Prostate gland (tissue), 2 donors: ENCODE data around the gene IL19. TPM values are rescaled to one million over a fixed set of nuclear protein-coding genes. Genes with fewer than 3 reads are reported as not detected.
"Not testable (repeated sequence)": the region's sequence is repeated elsewhere in the genome, so short reads cannot be mapped to it uniquely, and the experiment has no call there.

Experiments used
- DNase-seq: peaks from one replicate; pipeline ENCODE4 v3.0.0-alpha.2; 2019; ENCODE audit warnings: low spot score
- H3K27ac ChIP-seq, 2 donors: fragments of 200-600 bp; sonication (generic); 2 replicates each; pipeline ENCODE4 v1.5.1; 2017 to 2019
- H3K27me3 ChIP-seq: fragments of 200-600 bp; sonication (generic); replicated peaks from 2 replicates; pipeline ENCODE4 v1.5.1; 2019; ENCODE audit not compliant: insufficient read depth
- H3K36me3 ChIP-seq, 2 donors: fragments of 200-600 bp; sonication (generic); 1 replicate in 1 of 2; 2 replicates in 1 of 2; pipeline versions ENCODE4 v1.5.1 to v1.8.1; 2017 to 2019
- H3K4me1 ChIP-seq: fragments of 200-600 bp; sonication (generic); replicated peaks from 2 replicates; pipeline ENCODE4 v1.5.1; 2019
- H3K4me3 ChIP-seq, 2 donors: fragments of 200-600 bp; sonication (generic); 2 replicates each; pipeline ENCODE4 v1.5.1; 2017 to 2019
- H3K9me3 ChIP-seq: fragments of 200-600 bp; sonication (generic); 2 replicates; pipeline ENCODE4 v1.5.1; 2017
- CTCF ChIP-seq, 4 experiments: fragments of 200-600 bp in 2 of 4; fragments of 450-650 bp in 2 of 4; sonication (generic) in 2 of 4; IDR thresholded peaks; 1 replicate in 3 of 4; 2 replicates in 1 of 4; pipeline ENCODE4 v1.5.1; 2016 to 2019; ENCODE audit warnings: antibody characterized with exemption in 4 of 4, mild to moderate bottlenecking in 2 of 4, moderate library complexity in 2 of 4
- POLR2A ChIP-seq: fragments of 450-650 bp; IDR thresholded peaks from one replicate; pipeline ENCODE4 v1.6.1; 2016; ENCODE audit warnings: antibody characterized with exemption, mild to moderate bottlenecking
- POLR2AphosphoS5 ChIP-seq: sonication (generic); formaldehyde crosslinking; IDR thresholded peaks from one replicate; pipeline ENCODE4 v1.6.1; 2017; ENCODE audit warnings: antibody characterized with exemption
- WGBS: methylation state at CpG from one replicate; pipeline ENCODE4 v1.1.5; 2018; 5-methylcytosine and 5-hydroxymethylcytosine counted together
- intact Hi-C: fragments of 100-400 bp; cut with DNase I; formaldehyde crosslinking; loops from one replicate; pipeline ENCODE4 v1.14.2; 2022
- total RNA-seq, 2 donors: library from RNA; depleted of rRNA; stranded (reverse); fragments of >200 nt; gene quantifications; one replicate each; pipeline ENCODE4 v1.1.0, GENCODE V29; 2016

Gene IL19
- total RNA-seq, 2 donors from 2014 or later, result not detected

DNA sequence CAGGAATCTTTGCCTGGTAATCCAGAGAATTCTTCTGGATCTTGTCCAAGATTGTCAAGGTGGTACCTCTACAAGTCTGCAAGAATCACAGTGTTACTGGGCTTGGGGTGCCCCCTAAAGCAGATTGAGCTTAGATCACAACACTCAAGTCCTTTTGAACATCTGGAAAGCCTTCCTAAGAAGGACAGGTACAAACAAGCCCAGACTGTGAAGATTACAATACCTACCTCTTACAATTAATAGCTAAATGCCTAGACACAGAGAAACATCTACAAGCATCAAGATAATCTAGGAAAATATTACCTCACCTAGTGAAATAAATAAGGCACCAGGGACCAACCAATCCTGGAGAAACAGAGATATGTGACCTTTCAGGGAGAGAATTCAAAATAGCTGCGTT lies 77.4 kb downstream of the IL19 start:
- no peak for TF ChIP-seq POLR2A
- WGBS, result 95% methylated on average over 1 of the region's 1 CpG
- intact Hi-C loops, result no loop called here
- H3K36me3 ChIP-seq, result no peaks in the 10 kb centered on the region
- H3K4me1 ChIP-seq, result no peaks in the 10 kb centered on the region
- H3K4me3 ChIP-seq, result no peak overlapping the region
- no peak for DNase-seq
- no peaks in the 10 kb centered on the region for H3K9me3 ChIP-seq
- no peak overlapping the region for H3K27ac ChIP-seq
- H3K27me3 ChIP-seq, result no peaks in the 10 kb centered on the region

- no peaks in the 10 kb centered on the region for H3K9me3 ChIP-seq
- WGBS, result 85% methylated on average over 2 of the region's 2 CpGs
- H3K4me1 ChIP-seq, result no peaks in the 10 kb centered on the region
- intact Hi-C loops, result no loop called here
- no peak for TF ChIP-seq POLR2A
- no peak for TF ChIP-seq POLR2AphosphoS5
- no peak for TF ChIP-seq CTCF (IDR thresholded peaks at IDR 0.05)
- H3K27ac ChIP-seq, result no peak overlapping the region
- H3K36me3 ChIP-seq, result no peaks in the 10 kb centered on the region
- no peak for DNase-seq
- H3K4me3 ChIP-seq, result no peak overlapping the region
- H3K27me3 ChIP-seq, result no peaks in the 10 kb centered on the region
These were observed 79.8 kb downstream of the IL19 start for GRCh38 chr1:206850401-206850800.

- intact Hi-C loops, result no loop called here
- no peak for DNase-seq
- no peaks in the 10 kb centered on the region for H3K4me1 ChIP-seq
- WGBS, result 76% methylated on average over 5 of the region's 5 CpGs
- no peaks in the 10 kb centered on the region for H3K9me3 ChIP-seq
- no peak overlapping the region for H3K4me3 ChIP-seq
- no peaks in the 10 kb centered on the region for H3K27me3 ChIP-seq
- H3K27ac ChIP-seq, result no peak overlapping the region
- H3K36me3 ChIP-seq, result no peaks in the 10 kb centered on the region
- TF ChIP-seq POLR2A, result no peak
- TF ChIP-seq CTCF (IDR thresholded peaks at IDR 0.05), result no peak
- no peak for TF ChIP-seq POLR2AphosphoS5
These were observed 80.9 kb downstream of the IL19 start for GRCh38 chr1:206851341-206852010.

DNA sequence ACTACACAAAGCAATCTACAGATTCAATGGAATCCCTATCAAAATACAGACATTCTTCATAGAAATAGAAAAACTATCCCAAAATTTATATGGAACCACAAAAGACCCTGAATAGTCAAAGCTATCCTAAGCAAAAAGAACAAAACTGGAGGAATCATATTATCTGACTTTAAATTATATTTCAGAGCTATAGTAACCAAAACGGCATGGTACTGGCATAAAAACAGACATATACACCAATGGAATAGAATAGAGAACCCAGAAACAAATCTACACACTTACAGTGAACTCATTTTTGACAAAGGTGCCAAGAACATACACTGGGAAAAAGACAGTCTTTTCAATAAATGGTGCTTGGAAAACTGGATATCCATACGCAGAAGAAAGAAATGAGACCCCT lies 82.1 kb downstream of the IL19 start:
- H3K4me1 ChIP-seq, H3K27ac ChIP-seq, H3K27me3 ChIP-seq, H3K9me3 ChIP-seq, H3K4me3 ChIP-seq, intact Hi-C loops, DNase-seq, H3K36me3 ChIP-seq: not testable (repeated sequence)
- WGBS, result 94% methylated on average over 2 of the region's 2 CpGs

GRCh38 chr1:206853696-206854095 lies 83.1 kb downstream of the IL19 start:
- intact Hi-C loops, H3K27ac ChIP-seq, DNase-seq, H3K27me3 ChIP-seq, H3K9me3 ChIP-seq, H3K36me3 ChIP-seq, H3K4me1 ChIP-seq, H3K4me3 ChIP-seq: not testable (repeated sequence)

GRCh38 chr1:206854401-206855129 lies 84.0 kb downstream of the IL19 start:
- 65% methylated on average over 3 of the region's 3 CpGs for WGBS
- H3K27me3 ChIP-seq, result no peaks in the 10 kb centered on the region
- no peak overlapping the region for H3K4me3 ChIP-seq
- H3K27ac ChIP-seq, result no peak overlapping the region
- intact Hi-C loops, result no loop called here
- no peak for TF ChIP-seq POLR2AphosphoS5
- no peak for TF ChIP-seq CTCF (IDR thresholded peaks at IDR 0.05)
- no peak for TF ChIP-seq POLR2A
- no peaks in the 10 kb centered on the region for H3K4me1 ChIP-seq
- H3K36me3 ChIP-seq, result no peaks in the 10 kb centered on the region
- H3K9me3 ChIP-seq, result no peaks in the 10 kb centered on the region
- DNase-seq, result peak; percentile 19
